Ovary (tissue), 3 donors: ENCODE data around the gene XPC.

Experiments
- CTCF ChIP-seq, 3 donors: fragments of 450-650 bp in 2 of 3; fragments of 200-600 bp in 1 of 3; IDR thresholded peaks; one replicate each; pipeline versions ENCODE4 v1.5.1 to v1.8.0; 2016 to 2022; ENCODE audit warnings: antibody characterized with exemption in 3 of 3, mild to moderate bottlenecking in 1 of 3
- EP300 ChIP-seq: sonication (generic); formaldehyde crosslinking; IDR thresholded peaks from one replicate; pipeline ENCODE4 v1.6.1; 2017; ENCODE audit warnings: antibody characterized with exemption
- POLR2A ChIP-seq: fragments of 450-650 bp; IDR thresholded peaks from one replicate; pipeline ENCODE4 v1.6.1; 2017; ENCODE audit warnings: antibody characterized with exemption, mild to moderate bottlenecking, moderate library complexity
- donor health status: DM: no; HTN: no; CAD: no.

GRCh38 chr3:14157951-14158350 is 20.4 kb downstream of the XPC start:
- TF ChIP-seq POLR2A (no peak), CTCF (IDR thresholded peaks at IDR 0.05) (no peak), EP300 (no peak)
